HEK293 (cell line): ENCODE data around the gene ZC3H10.
A peak's percentile ranks its signal among the peaks of the same experiment; 100 is the strongest.

ENCODE experiments used
- CTCF ChIA-PET: fragments of 350-600 bp; formaldehyde crosslinking; extraction: SDS; loops from one replicate; lab custom pipeline; 2021; ENCODE audit warnings: antibody characterized with exemption; lab: Yijun Ruan, JAX
- POLR2A ChIA-PET: fragments of 300-600 bp; formaldehyde crosslinking; extraction: SDS; loops from one replicate; lab custom pipeline; 2020; ENCODE audit warnings: antibody characterized with exemption, inconsistent platforms; lab: Yijun Ruan, JAX
- H3K27ac ChIP-seq: fragments of 200-500 bp; sonication (Bioruptor generic); 2 replicates; pipeline ENCODE4 v1.5.1; 2014; ENCODE audit warnings: low read depth, low read length, control low read depth, inconsistent platforms; ENCODE audit errors: extremely low read depth
- H3K36me3 ChIP-seq, 2 experiments: fragments of 200-500 bp in 1 of 2; sonication (Bioruptor generic) in 1 of 2; 1 replicate in 1 of 2; 2 replicates in 1 of 2; pipeline ENCODE4 v1.5.1; 2014 to 2017; ENCODE audit warnings: inconsistent platforms in 2 of 2, low read length in 2 of 2; ENCODE audit not compliant: control insufficient read depth in 2 of 2, insufficient read depth in 1 of 2
- H3K4me1 ChIP-seq: fragments of 200-500 bp; sonication (Bioruptor generic); 2 replicates; pipeline ENCODE4 v1.5.1; 2014; ENCODE audit warnings: mild to moderate bottlenecking, low read length, inconsistent platforms; ENCODE audit not compliant: control insufficient read depth, insufficient read depth
- H3K4me3 ChIP-seq: 2 replicates; pipeline ENCODE4 v1.5.1; 2011; ENCODE audit warnings: low read depth, mild to moderate bottlenecking, control low read depth, low read length, moderate library complexity
- H3K9me3 ChIP-seq: fragments of 200-500 bp; sonication (Bioruptor generic); 2 replicates; pipeline ENCODE4 v1.5.1; 2014; ENCODE audit warnings: low read depth, low read length, inconsistent platforms; ENCODE audit not compliant: control insufficient read depth, insufficient read depth
- KLF16 ChIP-seq: fragments of 450-650 bp; formaldehyde crosslinking; IDR thresholded peaks from 2 replicates; pipeline ENCODE4 v1.5.1; 2017; ENCODE audit warnings: missing biosample characterization, missing genetic modification characterization
- KLF7 ChIP-seq: fragments of 450-650 bp; formaldehyde crosslinking; IDR thresholded peaks from 2 replicates; pipeline ENCODE4 v1.5.1; 2016; ENCODE audit warnings: missing biosample characterization, missing genetic modification characterization, borderline replicate concordance
- MEIS1 ChIP-seq: sonication (generic); formaldehyde crosslinking; IDR thresholded peaks from 2 replicates; pipeline ENCODE4 v1.8.1; 2022; ENCODE audit warnings: missing genetic modification reagents, mild to moderate bottlenecking, borderline replicate concordance
- PRDM1 ChIP-seq: fragments of 450-650 bp; formaldehyde crosslinking; IDR thresholded peaks from 2 replicates; pipeline ENCODE4; 2016; ENCODE audit warnings: missing biosample characterization, missing genetic modification characterization
- RBAK ChIP-seq: fragments of 450-650 bp; formaldehyde crosslinking; IDR thresholded peaks from 2 replicates; pipeline ENCODE4 v1.5.1; 2016; ENCODE audit warnings: missing biosample characterization, missing genetic modification characterization
- SCRT2 ChIP-seq: fragments of 450-650 bp; formaldehyde crosslinking; IDR thresholded peaks from 2 replicates; pipeline ENCODE4 v1.5.1; 2016; ENCODE audit warnings: missing biosample characterization, missing genetic modification characterization
- ZBTB10 ChIP-seq: fragments of 450-650 bp; formaldehyde crosslinking; IDR thresholded peaks from 2 replicates; pipeline ENCODE4 v1.5.1; 2016; ENCODE audit warnings: missing biosample characterization, missing genetic modification characterization
- ZNF114 ChIP-seq: fragments of 450-650 bp; formaldehyde crosslinking; IDR thresholded peaks from 2 replicates; pipeline ENCODE4 v1.5.0; 2017; ENCODE audit warnings: missing biosample characterization, missing genetic modification characterization
- ZNF121 ChIP-seq: fragments of 450-650 bp; formaldehyde crosslinking; IDR thresholded peaks from 2 replicates; pipeline ENCODE4 v1.5.1; 2016; ENCODE audit warnings: missing biosample characterization, missing genetic modification characterization
- ZNF18 ChIP-seq: fragments of 450-650 bp; formaldehyde crosslinking; IDR thresholded peaks from 2 replicates; pipeline ENCODE4 v1.5.1; 2016; ENCODE audit warnings: missing biosample characterization, missing genetic modification characterization
- ZNF184 ChIP-seq: fragments of 450-650 bp; IDR thresholded peaks from 2 replicates; pipeline ENCODE4 v1.5.1; 2018; ENCODE audit warnings: missing biosample characterization, mild to moderate bottlenecking, missing genetic modification characterization
- ZNF335 ChIP-seq: fragments of 450-650 bp; formaldehyde crosslinking; conservative IDR thresholded peaks from 2 replicates; pipeline ENCODE4 v1.5.1; 2016; ENCODE audit warnings: missing biosample characterization, missing genetic modification characterization
- ZNF391 ChIP-seq: fragments of 450-650 bp; formaldehyde crosslinking; IDR thresholded peaks from 2 replicates; pipeline ENCODE4 v1.5.1; 2016; ENCODE audit warnings: low read depth, missing biosample characterization, missing genetic modification characterization, borderline replicate concordance
- ZNF473 ChIP-seq: fragments of 450-650 bp; formaldehyde crosslinking; IDR thresholded peaks from 2 replicates; pipeline ENCODE4 v1.5.1; 2017; ENCODE audit warnings: missing biosample characterization, missing genetic modification characterization
- ZNF548 ChIP-seq: fragments of 450-650 bp; formaldehyde crosslinking; IDR thresholded peaks from 2 replicates; pipeline ENCODE4 v1.5.1; 2016; ENCODE audit warnings: missing biosample characterization, missing genetic modification characterization
- ZNF658 ChIP-seq: fragments of 450-650 bp; formaldehyde crosslinking; IDR thresholded peaks from 2 replicates; pipeline ENCODE4; 2016; ENCODE audit warnings: missing biosample characterization, missing genetic modification characterization
- ZNF692 ChIP-seq: fragments of 450-650 bp; formaldehyde crosslinking; IDR thresholded peaks from 2 replicates; pipeline ENCODE4 v1.5.1; 2016; ENCODE audit warnings: missing biosample characterization, missing genetic modification characterization
- ZNF76 ChIP-seq: fragments of 450-650 bp; formaldehyde crosslinking; IDR thresholded peaks from 2 replicates; pipeline ENCODE4; 2016; ENCODE audit warnings: low read depth, missing biosample characterization, missing genetic modification characterization, borderline replicate concordance
- ZNF768 ChIP-seq: fragments of 450-650 bp; formaldehyde crosslinking; IDR thresholded peaks from 2 replicates; pipeline ENCODE4 v1.5.1; 2018; ENCODE audit warnings: missing biosample characterization, mild to moderate bottlenecking, missing genetic modification characterization
- ZSCAN23 ChIP-seq: fragments of 450-650 bp; formaldehyde crosslinking; IDR thresholded peaks from 2 replicates; pipeline ENCODE4 v1.5.1; 2016; ENCODE audit warnings: missing biosample characterization, missing genetic modification characterization

The ZC3H10 gene

GRCh38 chr12:56104815-56105608, 13.1 kb upstream of the ZC3H10 start (continued):
- TF ChIP-seq ZNF114 = no peak
- peak; percentile 85 for TF ChIP-seq ZNF692
- no peak for TF ChIP-seq MEIS1 (CRISPR knock-in tag)
- no peak for TF ChIP-seq ZSCAN23
- no peak for TF ChIP-seq ZNF548 (tag by site-specific recombination)
- peak; percentile 75 for TF ChIP-seq SCRT2 (tag by site-specific recombination)
- TF ChIP-seq ZNF76 (tag by site-specific recombination) = no peak
- TF ChIP-seq ZNF768 (tag by site-specific recombination) = no peak
- TF ChIP-seq ZNF18 (tag by site-specific recombination) = peak; percentile 38; the same call in 1 of the 2 replicates
- TF ChIP-seq ZNF473 (tag by site-specific recombination) = no peak
- peak; percentile 98 for TF ChIP-seq ZNF335 (tag by site-specific recombination)
- 0 out of 2 replicates have a peak, but pooled peaks have one; percentile 87 for TF ChIP-seq ZNF391
- TF ChIP-seq KLF16 (tag by site-specific recombination) = peak; percentile 46; the same call in 1 of the 2 replicates
- peak; percentile 62; the same call in 1 of the 2 replicates for TF ChIP-seq ZBTB10
- no peak for TF ChIP-seq KLF7 (tag by site-specific recombination)
- 0 out of 2 replicates have a peak, but pooled peaks have one; percentile 18 for TF ChIP-seq ZNF121 (tag by site-specific recombination)

- H3K9me3 ChIP-seq = no peaks in the 10 kb centered on the region
- H3K4me1 ChIP-seq = 0 out of 2 replicates have a peak, but pooled peaks cover 2% of the 10 kb centered on the region
- peak overlapping the region; percentile 82 for H3K4me3 ChIP-seq
- peaks cover 37 to 58% of the 10 kb centered on the region in 2 experiments for H3K36me3 ChIP-seq
- H3K27ac ChIP-seq = no peak overlapping the region; the same call in 1 of the 2 replicates
- ChIA-PET POLR2A (interaction anchor here (0.8 to 3.9 kb wide), 9 partner anchors 12 to 132 kb away, joined by 3 to 165 read pairs (median 29); partner anchors contain the start of genes ERBB3, ESYT1, MYL6 and RAB5B), CTCF (interaction anchor here (0.5 to 4.7 kb wide), 4 partner anchors 13 to 1237 kb away, joined by 5 to 27 read pairs (median 18); partner anchors contain the start of genes ERBB3, RPL41, SMARCC2 and ZC3H10)
- no peak for TF ChIP-seq ZNF658 (tag by site-specific recombination)
- no peak for TF ChIP-seq RBAK (tag by site-specific recombination)
- peak; percentile 86 for TF ChIP-seq PRDM1 (tag by site-specific recombination)
- TF ChIP-seq ZNF184 (tag by site-specific recombination) = 0 out of 2 replicates have a peak, but pooled peaks have one; percentile 23
Measured at GRCh38 chr12:56105609-56105902, 12.5 kb upstream of the ZC3H10 start.
